CD4-positive, alpha-beta T cell treated with Interferon gamma for 1 hour (primary cell): Measurements from ENCODE around the gene DOHH.

Experiments
- DNase-seq: peaks from one replicate; pipeline ENCODE4 v3.0.0-alpha.2; 2020

The DOHH gene

GRCh38 chr19:3499738-3500428 lies 591 bp downstream of the DOHH start:
- DNase-seq: no peak

DNA sequence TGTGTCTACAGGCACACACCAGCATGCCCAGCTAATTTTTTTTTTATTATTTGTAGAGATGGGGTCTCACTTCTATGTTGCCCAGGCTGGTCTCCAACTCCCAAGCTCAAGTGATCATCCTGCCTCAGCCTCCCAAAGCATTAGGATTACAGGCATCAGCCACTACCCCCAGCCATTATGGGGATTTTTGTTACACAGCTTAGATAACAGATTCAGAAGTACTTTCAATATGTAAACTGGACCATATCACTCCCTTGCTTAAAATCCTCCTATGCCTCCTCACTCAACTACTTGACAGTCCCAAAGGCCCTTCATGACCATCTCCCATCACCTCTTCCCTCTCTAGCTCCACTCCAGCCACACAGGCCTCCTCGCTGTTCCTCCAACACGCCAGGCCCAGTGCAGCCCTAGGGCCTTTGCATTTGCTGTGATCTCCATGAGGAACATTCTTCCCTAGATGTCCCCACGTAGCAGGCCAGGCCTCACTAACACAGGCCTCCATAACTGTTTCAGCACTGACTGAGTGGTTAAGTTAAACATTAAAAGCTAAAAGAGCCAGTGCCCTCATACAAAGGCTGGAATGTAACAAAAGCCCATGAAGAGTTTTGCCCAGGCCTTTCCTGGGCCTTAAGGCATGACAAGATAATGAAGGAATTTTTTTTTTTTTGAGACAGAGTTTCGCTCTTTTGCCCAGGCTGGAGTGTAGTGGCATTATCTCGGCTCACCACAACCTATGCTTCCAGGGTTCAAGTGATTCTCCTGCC lies 2.5 kb downstream of the DOHH start:
- DNase-seq: no peak

- DNase-seq: no peak
Observed at GRCh38 chr19:3496392-3497273, 3.8 kb downstream of the DOHH start.

- peak; percentile 35 for DNase-seq
Observed at GRCh38 chr19:3494559-3494958, 5.9 kb downstream of the DOHH start.

DNA sequence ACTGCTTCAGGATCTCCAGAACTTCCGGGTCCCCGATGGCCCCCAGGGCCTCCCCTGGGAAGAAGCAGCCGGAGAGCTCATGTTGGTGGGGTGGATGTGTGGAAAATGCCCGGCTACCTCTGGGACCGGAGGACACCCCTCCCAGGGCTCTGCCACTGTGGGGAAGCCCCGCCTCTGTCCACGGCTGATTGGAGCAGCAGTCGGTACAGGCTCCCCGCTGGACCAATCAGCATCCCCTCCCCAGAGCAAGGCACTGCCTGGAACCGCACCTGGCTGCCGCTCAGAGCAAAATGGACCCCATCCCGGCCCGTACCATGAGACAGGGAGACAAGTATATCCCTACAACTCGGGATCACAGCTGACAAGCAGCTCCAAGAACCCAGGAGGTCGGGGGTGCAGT lies 6.4 kb downstream of the DOHH start:
- peak; percentile 12 for DNase-seq

- DNase-seq: no peak
Observed at GRCh38 chr19:3493651-3494050, 6.8 kb downstream of the DOHH start.

DNA sequence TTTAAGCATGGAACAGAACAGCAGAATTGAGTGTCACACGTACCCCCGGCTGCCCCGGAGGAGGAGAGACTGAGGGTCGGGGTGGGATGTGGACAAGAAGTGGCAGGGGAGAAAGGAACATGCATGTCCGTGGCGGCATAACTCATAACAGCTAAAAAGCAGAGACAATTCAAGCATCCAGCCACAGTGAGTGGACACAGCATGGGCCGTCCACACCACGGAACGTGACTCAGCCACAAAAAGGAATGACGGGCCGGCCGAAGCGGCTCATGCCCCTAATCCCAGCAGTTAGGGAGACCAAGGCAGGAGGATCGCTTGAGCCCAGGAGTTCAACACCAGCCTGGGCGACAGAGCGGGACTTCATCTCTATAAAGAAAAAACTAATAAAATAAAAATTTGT lies 7.6 kb downstream of the DOHH start:
- DNase-seq: no peak

GRCh38 chr19:3492131-3492839 lies 8.2 kb downstream of the DOHH start:
- DNase-seq: no peak

DNA sequence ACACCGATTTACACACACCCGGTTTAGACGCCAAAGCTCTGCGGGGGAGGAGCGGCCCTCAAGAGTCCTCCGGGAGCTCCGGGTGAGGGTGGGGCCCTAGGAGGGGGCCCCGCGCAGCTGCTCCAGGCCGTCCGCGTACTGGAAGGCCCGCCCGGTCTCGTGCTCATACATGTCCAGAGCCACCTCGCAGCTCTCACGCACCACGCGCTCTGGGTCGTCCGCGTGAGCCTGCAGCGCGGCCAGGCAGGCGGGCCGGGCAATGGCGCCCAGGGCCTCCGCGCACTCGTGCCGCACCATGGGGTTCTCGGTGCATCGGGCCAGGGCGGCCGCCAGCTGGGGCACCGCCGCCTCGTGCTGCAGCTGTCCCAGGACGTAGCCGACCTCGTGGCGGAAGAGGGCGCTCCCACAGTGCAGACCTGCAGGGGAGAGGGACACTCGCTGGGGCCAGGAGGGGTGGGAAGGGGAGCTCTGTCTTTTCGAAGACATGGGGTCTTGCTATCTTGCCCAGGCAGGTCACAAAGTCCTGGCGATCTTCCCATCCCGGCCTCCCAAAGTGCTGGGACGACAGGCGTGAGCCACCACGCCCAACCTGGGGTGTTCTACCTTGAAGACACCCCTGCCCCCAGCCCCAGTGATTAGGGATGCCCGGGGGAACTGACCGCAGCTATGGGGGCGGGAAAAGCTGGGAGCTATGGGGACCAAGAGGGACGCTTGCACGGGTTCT lies 8.9 kb downstream of the DOHH start:
- DNase-seq: no peak

DNA sequence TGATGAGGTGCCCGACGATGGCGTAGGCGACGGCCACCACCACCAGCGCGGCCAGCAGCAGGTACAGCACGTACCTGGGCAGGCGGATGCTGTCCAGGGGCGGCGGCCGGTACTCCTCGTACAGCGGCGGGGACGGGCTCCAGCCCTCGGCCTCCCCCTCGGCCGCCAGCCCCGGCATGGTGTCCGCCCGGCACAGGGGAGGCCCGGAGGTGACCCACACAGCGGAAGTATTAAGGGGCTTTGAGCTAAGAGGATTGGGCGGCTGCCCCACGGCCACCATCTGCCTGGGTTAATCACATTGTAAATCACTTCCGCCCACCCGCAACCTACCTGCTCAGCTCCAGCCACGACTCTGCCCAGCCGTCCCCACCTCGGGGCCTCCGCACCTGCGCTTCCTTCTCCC lies 17.2 kb downstream of the DOHH start, which contains the start of gene SMIM44:
SMIM44 (minus strand) TSS at position 216 of the 403 bp plus-strand sequence; CDS start at position 178, 38 bp downstream.
- DNase-seq: no peak

- no peak for DNase-seq
Observed at GRCh38 chr19:3482507-3483225, 17.8 kb downstream of the DOHH start.

GRCh38 chr19:3481241-3482090 lies 19.0 kb downstream of the DOHH start:
- DNase-seq: no peak

GRCh38 chr19:3480383-3481091 lies 19.9 kb downstream of the DOHH start, which contains the start of gene SMIM24:
Gene SMIM24 (minus strand): TSS chr19:3480525. CDS start chr19:3480463, 62 bp downstream.
- DNase-seq: no peak

GRCh38 chr19:3479834-3480215 lies 20.6 kb downstream of the DOHH start:
- DNase-seq: peak; percentile 34

- peak; percentile 74 for DNase-seq
Observed at GRCh38 chr19:3479177-3479833, 21.2 kb downstream of the DOHH start.

DNA sequence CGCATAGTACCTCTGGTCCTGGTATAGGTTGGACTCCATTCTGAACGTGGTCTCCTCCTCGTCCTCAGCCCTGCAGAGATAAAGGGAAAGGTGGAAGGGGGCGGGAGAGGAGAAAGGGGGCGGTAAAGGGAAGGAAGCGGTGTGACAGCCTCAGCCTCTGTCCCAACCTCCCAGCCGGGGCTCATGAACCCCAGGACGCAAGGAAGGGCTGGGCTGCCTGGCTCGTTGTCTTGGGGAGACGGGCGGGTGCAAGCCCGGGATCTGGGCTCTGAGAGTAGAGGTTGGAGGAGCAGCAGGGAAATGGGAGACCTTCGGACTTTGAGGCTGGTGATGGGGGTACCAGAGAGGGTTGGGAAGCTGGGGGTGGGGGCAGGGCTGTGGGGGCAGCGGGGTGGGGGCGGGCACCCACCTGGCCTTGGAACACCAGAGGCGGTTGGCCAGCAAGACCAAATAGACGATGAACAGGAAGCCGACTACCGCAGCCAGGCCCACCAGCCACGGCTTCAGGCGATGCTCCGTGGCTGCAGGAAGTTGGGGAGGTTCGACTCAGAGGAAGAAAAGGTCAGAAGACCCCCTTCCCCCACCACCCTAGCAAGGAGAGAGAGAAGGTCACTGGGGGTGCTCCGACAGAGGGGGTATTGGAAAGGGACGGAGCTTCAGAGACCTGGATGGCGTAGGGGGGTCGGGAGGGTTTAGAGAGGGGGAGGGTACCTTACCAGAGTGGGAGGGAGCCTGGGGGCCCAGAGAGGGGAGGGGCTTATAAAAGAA lies 21.9 kb downstream of the DOHH start:
- no peak for DNase-seq

DNA sequence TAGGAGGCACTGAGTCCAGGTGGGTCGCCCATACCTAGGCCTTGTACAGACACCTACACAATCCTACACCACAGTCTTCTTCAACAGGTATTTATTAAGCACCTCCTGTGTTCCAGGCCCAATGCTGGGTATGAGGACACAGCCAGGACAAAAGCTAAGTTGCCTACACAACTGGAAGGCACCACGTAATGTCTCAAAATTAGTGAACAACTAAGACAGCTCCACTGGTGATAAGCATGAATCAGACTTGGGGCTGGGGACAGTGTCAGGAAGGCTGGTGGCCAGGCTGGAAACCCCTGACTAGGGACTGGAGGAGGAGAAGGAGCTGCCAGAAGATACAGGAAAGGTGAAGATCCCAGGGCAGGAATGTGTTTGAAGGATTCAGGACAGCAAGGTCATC lies 22.5 kb downstream of the DOHH start:
- no peak for DNase-seq

DNA sequence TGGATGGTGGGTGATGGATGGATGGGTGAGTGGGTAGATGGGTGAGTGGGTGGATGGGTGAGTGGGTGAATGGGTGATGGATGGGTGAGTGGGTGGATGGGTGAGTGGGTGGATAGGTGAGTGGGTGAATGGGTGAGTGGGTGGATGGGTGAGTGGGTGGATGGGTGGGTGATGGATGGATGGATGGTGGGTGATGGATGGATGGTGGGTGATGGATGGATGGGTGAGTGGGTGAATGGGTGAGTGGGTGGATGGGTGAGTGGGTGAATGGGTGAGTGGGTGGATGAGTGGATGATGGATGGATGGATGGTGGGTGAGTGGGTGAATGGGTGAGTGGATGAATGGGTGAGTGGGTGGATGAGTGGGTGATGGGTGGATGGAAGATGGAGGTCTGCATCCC lies 23.0 kb downstream of the DOHH start:
- DNase-seq: no peak
